Measurements from ENCODE around the gene CPE. TPM values are rescaled to one million over a fixed set of nuclear protein-coding genes. Genes with fewer than 3 reads are reported as not detected.

Gene CPE
- total RNA-seq, 1 experiment from 2014 or later: 29.3 TPM

DNA sequence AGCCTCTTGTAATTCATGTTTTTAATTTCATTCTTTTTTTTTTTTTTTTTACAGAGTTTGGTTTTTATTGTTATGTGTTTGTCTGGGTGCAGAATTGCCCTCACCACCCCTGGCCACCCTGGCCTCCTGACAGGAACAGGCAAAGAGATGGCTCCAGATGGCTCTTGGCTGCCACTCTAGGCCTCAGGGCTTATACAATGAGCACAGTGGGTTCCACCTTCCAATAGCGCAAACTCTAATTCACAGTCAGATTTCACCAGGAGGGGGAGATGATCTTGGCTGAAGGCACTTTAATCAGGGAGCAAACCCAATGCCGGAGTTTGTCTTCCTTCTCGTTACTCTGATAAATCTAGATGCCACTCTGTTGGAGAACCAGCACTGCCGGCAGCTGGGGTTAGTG is 24.8 kb downstream of the CPE start (continued):
- TF ChIP-seq REST (IDR thresholded peaks at IDR 0.05; ENCODE audit: low read depth) (no peak), FOSL1 (IDR thresholded peaks at IDR 0.05; ENCODE audit: low read depth) (no peak), CEBPB (IDR thresholded peaks at IDR 0.05; ENCODE audit: low read depth) (no peak)

DNA sequence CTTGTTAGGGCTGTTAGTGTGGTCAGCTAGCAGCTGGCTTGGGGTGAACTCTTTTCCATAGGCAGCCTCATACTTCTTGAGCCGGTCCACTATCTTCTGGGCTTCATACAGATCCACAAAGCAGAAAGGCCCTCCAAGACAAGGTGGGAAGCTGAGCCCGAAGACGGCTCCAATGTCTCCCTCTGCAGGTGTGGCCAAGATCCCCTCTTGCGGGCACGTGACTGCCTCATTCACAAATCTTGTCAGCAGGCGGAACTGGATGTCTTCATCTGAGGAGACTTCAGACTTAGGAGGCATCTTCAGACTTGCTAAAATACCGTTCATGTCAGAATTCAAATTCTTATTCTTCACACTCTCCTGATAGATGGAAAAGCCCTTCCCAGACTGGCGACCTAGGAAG is 25.3 kb downstream of the CPE start:
- BruUV-seq (replicated peaks): no TSS peak
- no peak overlapping the region for H3K27ac ChIP-seq (ENCODE audit: low read depth, low read length)
- H3K79me2 ChIP-seq (ENCODE audit: insufficient read depth, low read length): no peaks in the 10 kb centered on the region
- no peaks in the 10 kb centered on the region for H3K4me1 ChIP-seq (ENCODE audit: control insufficient read depth in 1 of 2, insufficient read depth in 2 of 2, low read length in 2 of 2)
- no peaks in the 10 kb centered on the region for H3K36me3 ChIP-seq (ENCODE audit: control insufficient read depth in 1 of 2, insufficient read depth in 2 of 2, low read length in 2 of 2)
- no peaks in the 10 kb centered on the region for H3K9me3 ChIP-seq (ENCODE audit: control insufficient read depth in 1 of 2, insufficient read depth in 1 of 2, low read depth in 1 of 2, low read length in 2 of 2)
- intact Hi-C loops (cut with micrococcal nuclease): no loop called here
- no peak for DNase-seq (ENCODE audit: low read depth, low spot score)
- no peaks in the 10 kb centered on the region for H3K9me2 ChIP-seq (ENCODE audit: insufficient read depth)
- H3K4me2 ChIP-seq (ENCODE audit: low read length): no peak overlapping the region
- POLR2A ChIA-PET: no interaction called here
- no peak overlapping the region for H3K9ac ChIP-seq (ENCODE audit: low read length)
- no peak for ATAC-seq
- CTCF ChIA-PET: no interaction called here
- H4K20me1 ChIP-seq (ENCODE audit: insufficient read depth): no peaks in the 10 kb centered on the region
- RAD21 ChIA-PET (ENCODE audit: low non-redundant PET in 1 of 2, low total read pairs in 2 of 2, uncharacterized antibody in 2 of 2, unreplicated experiment in 2 of 2): no interaction called here
- H2AFZ ChIP-seq (ENCODE audit: low read depth, low read length, poor library complexity, severe bottlenecking): no peak overlapping the region
- TF ChIP-seq, protein P1, sequence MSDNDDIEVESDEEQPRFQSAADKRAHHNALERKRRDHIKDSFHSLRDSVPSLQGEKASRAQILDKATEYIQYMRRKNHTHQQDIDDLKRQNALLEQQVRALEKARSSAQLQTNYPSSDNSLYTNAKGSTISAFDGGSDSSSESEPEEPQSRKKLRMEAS (IDR thresholded peaks at IDR 0.05): no peak
- TF ChIP-seq ELF1 (IDR thresholded peaks at IDR 0.05; ENCODE audit: borderline replicate concordance, low read depth) (no peak), SP1 (IDR thresholded peaks at IDR 0.05; ENCODE audit: low read depth) (no peak), CTCF (IDR thresholded peaks at IDR 0.05 in 2 of 3, conservative IDR thresholded peaks at IDR 0.05 in 1 of 3; ENCODE audit: borderline replicate concordance in 1 of 3, insufficient read depth in 1 of 3, low read depth in 2 of 3, low read length in 2 of 3) (no peak), ZNF274 (IDR thresholded peaks at IDR 0.05; ENCODE audit: low read depth, low read length) (no peak), SIN3A (IDR thresholded peaks at IDR 0.05; ENCODE audit: low read depth) (no peak), EZH2 (IDR thresholded peaks at IDR 0.05) (no peak)
- H3K27me3 ChIP-seq (ENCODE audit: insufficient read depth, low read length): no peaks in the 10 kb centered on the region
- H3K4me3 ChIP-seq (replicated peaks in 1 of 2; ENCODE audit: low read depth in 1 of 2, low read length in 2 of 2): no peak overlapping the region

All from HCT116 (cell line).